GM13977 (cell line): ENCODE data around the gene CLDN5.

Source experiments
- DNase-seq: peaks from one replicate; pipeline ENCODE4 v3.0.0; 2012; ENCODE audit warnings: low spot score
- CTCF ChIP-seq: IDR thresholded peaks from 2 replicates; pipeline ENCODE4 v1.5.1; 2012; ENCODE audit warnings: mild to moderate bottlenecking, control low read depth; ENCODE audit not compliant: insufficient read depth; ENCODE audit errors: extremely low read depth, missing control alignments
- in situ Hi-C: fragments of 300-500 bp; cut with MboI; formaldehyde crosslinking; loops from one replicate; pipeline ENCODE4 v1.12.0; 2022; ENCODE audit warnings: low sequenced_read_pairs, low pct_unique_long_range_greater_than_20kb, mixed read lengths, inconsistent platforms; ENCODE audit not compliant: unreplicated experiment

Gene CLDN5

GRCh38 chr22:19507534-19507861 lies 16.7 kb downstream of the CLDN5 start:
- in situ Hi-C loops, result no loop called here
- no peak for TF ChIP-seq CTCF
- no peak for DNase-seq

- no peak for TF ChIP-seq CTCF
- in situ Hi-C loops, result no loop called here
- no peak for DNase-seq
Measured at GRCh38 chr22:19506212-19506611, 18.0 kb downstream of the CLDN5 start.

- in situ Hi-C loops, result no loop called here
- TF ChIP-seq CTCF, result no peak
- no peak for DNase-seq
Measured at GRCh38 chr22:19505735-19506126, 18.5 kb downstream of the CLDN5 start.

GRCh38 chr22:19504900-19505734 lies 19.1 kb downstream of the CLDN5 start:
- in situ Hi-C loops, result no loop called here
- no peak for DNase-seq
- no peak for TF ChIP-seq CTCF

GRCh38 chr22:19503869-19504268 lies 20.3 kb downstream of the CLDN5 start:
- no peak for TF ChIP-seq CTCF
- in situ Hi-C loops, result no loop called here
- DNase-seq, result no peak

- in situ Hi-C loops, result no loop called here
- DNase-seq, result no peak
- TF ChIP-seq CTCF, result no peak
Measured at GRCh38 chr22:19503367-19503766, 20.8 kb downstream of the CLDN5 start.
